ENCODE measurements around the gene ST3GAL2.

Gene ST3GAL2

DNA sequence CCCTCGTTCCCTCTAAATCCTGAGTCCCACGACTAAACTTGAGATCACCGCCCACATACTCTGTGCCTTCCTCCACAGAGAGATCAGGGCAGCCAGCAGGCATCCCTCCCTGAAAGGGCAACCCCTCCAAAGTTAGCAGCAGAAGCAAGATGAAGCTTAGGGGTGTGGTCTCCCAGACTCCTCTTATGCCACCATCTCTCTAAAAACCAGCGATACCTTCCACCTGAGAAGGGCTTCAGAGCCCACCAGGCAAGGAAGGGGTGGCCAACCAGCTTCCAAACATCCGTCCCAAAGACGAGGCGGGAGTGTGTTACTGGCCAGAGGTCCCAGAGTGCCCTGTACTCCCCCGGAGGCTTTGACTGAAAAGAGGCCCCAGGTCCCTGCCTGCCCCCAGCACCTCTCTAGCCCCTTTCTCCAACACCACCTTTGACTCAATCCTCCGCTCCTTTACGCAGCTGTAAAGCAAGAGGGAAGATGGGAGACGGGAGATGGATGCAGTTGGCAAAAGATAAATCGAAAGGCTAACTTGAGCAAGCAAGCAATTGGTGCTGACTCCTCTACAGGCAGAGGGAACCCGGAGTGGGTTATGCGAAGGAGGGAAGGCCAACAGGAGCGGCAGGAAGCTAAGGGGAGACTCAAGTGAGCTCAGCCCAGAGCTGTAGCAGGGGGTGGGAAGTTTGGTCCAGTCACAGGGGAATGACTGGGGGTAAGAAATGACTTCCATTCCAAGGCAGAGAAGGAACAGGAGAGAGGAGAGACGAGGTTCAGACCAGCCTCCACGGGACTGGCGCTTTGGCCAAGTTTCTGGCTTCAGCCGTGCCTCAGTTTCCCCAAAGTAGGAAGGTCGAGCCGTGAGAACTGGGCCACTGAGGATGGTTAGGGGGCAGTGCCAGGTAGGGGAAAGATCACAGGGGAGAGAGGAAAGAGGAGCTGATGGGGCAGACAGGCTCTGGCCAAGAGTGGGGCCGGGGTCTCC is 1.0 kb downstream of the ST3GAL2 start:
- peak; percentile 67 for DNase-seq

DNA sequence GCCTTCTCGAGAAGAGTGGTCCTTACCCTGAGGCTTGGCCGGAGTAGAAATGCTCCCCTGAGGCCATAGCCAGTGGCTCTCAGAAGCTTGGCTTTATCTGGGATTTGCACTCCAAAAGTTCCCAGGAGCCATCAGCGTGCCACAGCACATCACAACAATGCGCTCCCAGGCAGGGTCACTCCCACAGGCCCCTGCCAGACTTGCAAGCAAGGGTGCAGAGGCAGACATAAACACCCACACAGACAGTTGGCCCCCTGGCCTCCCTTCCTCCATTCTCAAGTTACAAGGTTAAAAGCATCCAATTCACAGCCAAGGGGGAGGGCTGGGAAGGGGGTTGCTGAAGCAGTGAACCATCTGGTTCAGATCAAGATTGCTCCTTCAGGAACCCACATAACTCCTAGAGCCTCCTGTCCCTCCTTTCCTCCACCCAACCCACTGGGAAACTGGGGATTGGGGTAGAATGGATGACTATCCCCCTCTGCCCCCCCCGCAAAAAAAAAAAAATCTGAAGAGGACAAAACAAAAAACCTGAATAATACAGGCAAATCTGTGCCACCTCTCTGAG is 1.8 kb downstream of the ST3GAL2 start:
- no peak for DNase-seq

DNA sequence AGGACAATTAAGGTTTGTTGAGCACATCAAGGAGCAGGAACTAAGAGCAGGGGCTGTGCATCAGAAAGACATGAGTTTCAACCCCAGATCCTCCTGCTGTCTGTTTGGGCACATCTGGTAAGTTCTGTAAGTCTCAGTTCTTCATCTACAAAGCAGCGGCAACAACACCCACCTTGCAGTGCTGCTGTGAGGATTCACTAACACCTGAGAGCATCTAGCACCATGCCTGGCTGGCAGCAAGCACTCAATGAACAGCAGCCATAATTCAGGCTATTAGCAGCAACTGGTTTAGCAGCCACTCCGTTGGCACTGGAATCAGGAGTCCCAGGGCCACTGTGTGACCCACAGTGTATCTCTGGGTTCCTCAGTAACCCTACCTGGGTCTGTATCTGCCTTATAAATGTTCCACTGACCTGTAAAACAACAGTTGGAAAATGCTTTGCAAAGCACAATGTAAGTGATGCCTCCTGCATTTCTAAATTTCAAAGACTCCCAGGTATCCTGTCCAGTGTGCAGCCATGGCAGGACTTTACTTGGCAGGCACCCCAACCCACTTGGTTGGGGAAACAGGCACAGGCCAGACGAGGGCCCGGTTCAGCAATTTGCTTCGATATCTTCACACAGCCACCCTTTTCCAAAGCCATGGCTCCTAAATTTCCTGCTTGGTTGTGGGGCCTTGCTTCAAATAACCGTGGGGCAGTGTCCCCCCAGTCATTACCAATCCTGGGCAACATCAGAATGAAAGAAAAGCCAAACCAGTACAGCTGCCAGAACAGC is 4.2 kb downstream of the ST3GAL2 start:
- DNase-seq: no peak

DNA sequence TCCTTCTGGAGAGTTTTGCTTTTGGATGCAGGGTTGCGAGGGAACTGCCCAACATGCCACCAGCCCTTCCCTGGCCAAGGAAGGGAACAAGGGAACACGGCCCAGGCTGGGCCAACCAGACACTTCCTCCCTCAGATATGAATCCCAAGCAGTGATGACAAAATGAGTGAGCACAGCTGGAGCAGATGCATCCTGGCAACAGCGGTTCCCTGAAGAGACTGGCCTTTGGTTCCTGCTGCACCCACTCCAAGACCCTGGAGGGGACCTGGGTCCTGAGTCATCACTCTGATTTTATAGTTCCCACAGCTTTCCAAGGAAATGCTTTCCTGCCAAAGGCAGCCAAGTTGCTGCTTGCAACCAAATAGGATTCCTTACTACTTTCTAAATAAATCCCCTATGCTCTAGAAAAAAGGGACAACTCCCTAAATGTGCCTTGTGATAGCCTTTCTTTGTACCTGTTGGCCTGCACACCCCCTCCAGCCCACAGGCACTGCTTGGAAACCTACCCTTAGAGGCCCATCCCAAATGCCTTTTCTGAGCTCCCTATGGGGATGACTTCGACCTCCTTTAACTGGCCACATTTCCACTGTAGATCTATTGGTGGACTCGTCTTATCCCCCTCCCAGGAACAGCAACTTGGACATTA is 5.3 kb downstream of the ST3GAL2 start:
- DNase-seq: no peak

DNA sequence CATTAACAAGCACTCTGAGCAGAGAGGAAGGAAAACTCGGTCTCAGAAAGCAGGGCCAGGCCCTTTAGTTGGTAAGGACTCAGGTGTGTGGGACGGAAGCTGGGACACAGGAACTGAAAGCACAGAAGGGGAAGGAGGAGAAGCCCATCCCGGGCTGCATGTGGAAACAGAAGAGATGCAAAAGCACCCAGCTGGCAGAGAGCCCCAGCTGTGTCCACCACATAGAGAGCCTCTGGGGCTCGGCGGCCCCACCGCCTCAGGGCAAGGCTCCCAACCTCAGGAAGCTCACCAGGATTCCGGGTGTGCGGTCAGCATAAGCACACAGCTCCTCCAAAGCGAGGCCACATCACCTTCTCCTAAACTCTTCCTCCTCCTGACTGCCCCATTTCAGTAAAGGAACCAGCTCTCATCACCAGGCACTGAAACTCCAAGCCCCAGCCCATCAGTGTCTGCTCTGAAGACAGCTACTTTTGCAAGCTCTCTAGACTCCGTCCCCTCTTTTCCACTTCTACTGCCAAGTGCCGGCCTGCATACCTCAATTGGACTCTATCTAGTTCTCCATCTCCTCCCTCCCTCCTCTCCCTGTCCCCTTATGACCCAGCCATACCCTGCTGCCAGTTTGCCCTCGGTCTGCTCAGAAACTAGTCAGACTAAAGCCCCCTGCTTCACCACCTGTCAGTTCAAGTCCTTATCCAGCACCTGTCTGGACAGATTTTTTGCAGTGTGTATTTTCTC is 6.0 kb downstream of the ST3GAL2 start:
- DNase-seq: no peak

DNA sequence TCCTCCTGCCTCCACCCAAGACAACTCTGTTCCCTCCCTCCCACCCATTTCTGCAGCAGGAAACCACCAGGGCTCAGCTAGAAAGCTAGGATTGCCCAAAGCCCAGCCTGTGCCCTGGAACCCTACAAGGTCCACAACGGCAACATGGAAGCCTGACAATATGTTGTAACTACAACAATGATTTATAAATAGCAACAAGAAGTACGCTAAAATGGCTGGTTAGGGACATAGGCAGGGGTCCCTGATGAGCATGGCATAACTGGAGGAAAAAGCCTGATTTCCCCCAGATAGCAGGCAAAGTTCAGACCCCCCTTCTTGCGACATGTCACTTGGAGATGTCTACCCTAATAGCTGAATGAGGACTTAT is 6.6 kb downstream of the ST3GAL2 start:
- DNase-seq: no peak

DNA sequence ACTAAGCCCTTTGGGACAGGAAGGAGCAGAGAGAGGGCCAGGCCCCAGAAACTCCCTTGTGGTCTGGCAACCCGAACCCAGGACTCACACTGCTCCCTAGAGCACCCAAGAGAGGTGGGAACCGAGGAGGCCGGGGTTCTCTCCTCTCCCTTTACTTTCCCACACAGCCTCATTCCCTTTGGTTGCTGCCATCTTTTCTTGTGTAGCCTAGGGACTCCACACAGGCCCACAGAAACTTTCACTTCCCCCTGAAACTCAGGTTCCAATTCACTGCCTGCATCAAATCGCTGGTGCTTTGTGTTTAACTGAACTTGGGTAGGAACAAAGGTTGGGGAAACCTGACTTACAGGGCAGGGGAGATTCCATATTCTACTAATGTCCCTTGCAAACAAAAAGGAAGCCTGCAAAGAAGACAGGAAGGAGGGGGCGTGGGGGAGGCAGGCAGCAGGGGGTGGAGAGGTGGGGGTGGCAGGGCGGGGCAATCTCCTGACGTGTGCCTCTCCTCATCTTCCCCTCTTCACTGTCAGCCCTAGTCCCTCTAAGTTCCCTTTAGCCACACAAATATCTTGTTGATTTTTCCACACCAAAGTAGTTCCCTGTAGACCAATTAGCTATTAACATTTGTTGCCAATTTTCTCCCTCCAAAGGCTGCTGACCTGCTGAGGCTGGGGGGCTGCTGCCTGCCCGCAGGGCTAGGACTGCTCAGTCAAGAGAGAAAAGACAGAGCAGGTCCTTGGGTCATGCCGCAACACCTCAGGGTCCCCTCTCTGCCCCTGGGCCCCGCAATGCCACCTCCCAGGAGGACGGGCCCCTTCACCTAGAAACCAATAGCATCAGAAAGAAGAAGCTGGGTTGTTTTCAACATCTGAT is 8.0 kb downstream of the ST3GAL2 start:
- DNase-seq: peak; percentile 79

DNA sequence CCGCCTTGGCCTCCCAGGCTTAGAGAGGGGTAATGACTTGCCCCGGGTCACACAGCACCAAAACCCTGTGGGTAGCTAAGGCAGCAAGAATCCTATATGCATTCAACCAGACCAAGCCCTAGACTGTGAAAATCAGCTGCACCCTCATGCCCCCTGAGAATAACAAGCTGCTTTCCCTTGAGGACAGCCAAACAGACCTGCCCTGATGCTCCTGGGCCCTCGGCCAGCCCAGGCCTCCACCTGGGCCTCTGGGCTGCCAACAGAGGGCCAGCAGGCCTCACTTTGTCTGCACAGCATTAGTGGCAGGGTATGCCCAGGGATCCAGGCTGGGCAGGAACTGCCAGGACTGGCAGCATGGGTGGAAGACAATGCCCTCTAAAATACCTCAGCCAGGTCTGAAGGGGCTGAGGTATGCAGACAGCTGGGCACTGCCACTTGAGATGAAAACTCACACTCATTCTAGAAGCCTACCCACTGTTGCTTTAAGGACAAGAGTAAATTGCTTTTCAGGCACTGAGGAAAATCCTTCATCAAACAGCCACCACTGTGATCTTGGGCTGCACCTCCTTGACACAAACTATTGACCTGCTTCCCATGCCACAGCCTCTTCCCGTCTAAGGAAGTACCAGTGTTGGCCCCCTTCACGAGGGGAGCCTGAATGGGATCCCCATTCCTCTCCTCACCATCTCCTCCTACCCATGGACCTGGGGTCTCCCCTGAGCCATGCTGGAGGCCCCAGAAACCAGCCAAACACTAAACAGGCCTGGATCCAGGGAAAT is 8.8 kb downstream of the ST3GAL2 start:
- no peak for DNase-seq

DNA sequence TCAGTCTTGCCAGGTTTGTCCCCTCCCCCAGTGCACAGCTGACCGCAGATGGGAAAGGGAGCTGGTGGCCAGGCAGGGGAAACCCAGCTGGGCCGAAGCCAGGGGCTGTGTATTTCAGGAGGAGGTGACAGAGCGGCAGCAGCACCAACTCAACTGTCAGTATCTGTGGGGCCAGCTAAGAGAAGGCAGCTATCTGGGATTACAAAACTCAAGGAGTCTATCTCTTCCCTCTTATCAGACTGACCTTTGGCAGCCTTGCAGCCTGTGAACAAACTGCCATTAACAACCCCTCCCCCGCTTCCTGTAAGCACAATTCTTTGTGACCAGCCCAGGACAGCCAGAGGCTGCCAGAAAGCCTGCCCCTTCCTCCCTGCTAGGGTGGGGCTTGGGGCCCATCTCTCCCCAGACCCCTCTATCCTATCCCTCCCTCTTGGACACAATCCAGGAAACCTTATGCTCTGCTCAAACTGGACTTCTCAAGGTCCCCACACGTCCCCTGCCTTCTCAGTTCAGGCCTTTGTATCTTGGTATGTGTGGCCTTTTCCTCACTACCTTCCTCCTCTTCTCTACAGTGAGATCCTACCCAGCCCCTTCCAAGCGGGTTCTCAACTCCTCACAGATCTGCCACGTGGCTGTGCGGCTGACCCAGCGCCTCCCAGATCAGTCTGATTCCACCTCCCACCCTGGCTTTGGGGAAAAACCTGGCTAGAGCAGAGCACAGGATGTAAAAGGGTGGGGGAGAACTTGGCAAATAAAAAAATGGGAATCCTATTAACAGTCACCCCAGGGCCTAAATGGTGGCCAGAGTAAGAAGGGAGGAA is 10.5 kb downstream of the ST3GAL2 start:
- peak; percentile 81 for DNase-seq

DNA sequence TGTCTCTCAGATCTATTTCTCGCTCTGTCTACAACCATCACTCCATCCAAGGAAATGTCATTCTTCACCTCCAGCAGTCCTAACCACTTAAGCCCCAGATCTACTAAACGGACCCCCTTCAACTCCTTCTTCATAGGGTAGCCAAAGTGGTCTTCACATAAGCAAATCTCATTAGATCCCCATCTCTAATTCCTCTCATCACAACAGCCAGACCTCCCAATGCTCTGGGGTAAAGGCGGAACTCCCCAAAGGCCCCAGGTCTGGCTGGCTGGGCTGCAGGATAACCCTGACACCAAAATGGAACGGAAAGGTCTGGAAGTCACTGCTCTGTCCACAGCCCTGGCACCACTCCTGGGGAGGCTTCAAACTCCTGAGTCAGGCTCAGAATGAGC is 11.1 kb downstream of the ST3GAL2 start:
- DNase-seq: no peak

DNA sequence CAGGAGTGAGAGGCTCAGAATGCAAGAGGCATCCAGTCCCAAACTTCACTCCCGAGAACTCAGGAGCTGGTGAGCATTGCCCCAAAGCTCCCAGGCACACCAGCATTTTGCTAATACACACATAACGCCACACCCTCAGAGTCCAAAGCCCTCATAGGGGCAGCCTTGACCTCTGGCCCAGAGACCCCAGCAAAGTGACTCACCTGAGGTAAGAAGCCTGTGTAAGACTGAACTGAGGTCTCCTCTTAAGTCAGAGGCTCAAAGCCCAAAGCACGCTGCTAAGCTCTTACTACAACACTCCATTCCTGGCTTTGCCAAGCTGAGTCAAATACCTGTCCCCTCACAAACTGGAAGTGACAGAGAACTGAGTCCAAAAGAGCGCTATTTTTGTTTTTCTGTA is 16.4 kb downstream of the ST3GAL2 start:
- DNase-seq: no peak

DNA sequence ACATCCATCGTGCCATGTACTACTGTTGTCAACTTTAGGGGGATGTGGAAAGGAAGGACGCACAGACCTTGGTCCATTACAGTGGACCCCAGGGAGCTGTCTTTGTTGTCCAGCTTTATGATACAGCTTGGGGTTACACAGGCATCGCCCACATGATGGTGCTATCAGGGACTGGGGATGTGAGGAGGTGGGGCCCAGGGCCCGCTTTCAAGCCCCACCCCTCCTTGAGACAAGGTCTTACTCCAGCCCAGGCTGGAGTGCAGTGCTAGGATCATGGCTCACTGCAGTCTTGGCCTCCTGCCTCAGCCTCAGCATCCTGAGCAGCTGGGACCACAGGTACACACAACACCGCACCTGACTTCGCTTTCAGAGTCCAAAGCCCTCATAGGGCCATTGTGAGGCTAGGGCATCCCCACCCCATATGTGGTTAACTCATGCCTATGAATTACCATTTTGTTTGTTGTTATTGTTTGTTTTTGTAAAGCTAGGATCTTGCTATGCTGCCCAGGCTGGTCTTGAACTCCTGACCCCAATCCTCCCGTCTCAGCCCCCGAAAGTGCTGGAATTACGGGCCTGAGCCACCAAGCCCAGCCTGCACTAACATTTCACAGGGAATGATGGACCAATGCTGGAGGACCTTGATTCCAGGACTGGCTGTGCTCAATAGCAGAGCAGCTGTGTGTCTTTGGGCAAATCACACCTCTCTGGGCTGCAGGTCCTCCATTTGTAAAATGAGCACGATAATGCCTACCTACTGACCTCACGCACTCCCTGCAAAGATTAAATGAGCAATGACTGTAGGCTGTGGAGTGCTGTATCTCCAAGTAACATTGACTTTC is 17.2 kb downstream of the ST3GAL2 start:
- no peak for DNase-seq

DNA sequence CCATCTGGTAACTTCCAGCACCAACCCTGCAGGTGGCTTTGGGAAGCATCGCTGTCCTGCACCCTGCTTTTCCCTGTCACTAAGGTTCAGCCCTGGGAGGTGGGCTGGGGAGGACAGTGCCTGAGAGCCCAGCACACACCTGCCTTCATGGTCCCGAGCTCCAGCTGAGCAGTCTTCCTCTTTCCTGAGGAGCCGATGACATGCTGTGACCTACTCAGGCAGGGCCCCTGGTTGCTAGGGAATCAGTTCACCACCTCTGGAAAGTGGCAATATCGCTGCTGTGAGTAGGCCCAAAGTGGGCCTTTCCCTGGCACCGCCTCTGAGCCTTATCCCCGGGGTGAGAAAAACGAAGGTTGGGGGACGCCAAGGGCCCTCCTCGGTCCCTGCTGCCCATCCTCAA is 17.9 kb downstream of the ST3GAL2 start:
- DNase-seq: no peak

DNA sequence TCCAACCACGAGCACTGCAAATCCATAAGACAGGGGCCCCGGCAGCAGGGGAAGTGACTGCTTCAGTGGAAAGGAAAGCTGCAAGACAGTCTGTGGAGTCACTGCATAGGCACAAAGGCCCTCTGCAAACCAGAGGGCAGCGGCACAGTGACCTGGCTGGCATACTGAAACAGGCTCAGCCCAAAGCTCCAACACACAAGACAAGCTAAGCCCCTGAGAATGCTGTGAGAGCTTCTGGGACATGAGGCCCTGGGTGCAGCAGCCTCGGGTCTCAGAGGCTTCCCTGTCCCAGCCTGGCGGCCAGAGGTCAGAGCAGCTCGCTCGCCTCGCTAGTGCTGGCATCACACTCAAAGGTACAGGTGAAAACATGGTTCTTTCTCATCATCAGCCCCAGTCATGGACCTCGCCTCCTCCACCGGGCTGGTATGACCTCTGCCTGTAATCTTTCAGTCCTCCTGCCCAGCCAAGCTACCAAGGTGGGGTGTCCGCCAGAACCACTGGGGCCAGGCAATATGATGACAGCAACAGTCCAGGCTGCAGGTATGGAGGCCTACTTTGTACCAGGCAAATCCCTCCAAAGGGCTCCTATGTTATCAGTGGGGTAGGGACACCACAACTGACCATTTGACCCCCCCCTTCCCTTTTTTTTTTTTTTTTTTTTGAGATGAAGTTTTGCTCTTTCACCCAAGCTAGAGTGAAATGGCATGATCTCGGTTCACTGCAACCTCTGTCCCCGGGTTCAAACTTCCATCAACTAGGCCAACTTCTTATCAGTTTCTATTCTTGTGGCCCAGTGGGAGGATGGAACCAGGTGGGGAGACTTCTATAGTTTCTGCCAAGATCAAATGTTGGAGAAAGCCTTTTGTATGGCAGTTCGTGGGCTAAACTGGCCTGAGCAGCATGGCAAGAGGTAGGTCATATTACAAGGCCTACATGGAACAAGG is 19.2 kb downstream of the ST3GAL2 start:
- no peak for DNase-seq

DNA sequence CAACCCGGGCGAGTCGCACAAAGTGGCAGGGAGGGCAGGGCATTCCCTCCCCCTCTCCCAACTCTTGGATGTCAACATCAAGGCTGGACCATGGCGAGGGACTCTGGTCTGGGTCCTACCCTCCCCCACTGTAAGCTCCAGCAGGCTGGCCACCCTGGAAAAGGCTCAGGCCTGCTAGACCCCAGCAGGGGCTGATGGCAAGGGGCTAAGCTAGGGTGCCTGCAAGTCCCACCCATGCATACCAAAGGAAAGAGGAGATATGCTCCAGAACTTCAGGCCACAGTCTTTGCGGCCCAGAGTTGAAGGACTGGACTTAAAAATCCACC is 19.9 kb downstream of the ST3GAL2 start:
- no peak for DNase-seq

DNA sequence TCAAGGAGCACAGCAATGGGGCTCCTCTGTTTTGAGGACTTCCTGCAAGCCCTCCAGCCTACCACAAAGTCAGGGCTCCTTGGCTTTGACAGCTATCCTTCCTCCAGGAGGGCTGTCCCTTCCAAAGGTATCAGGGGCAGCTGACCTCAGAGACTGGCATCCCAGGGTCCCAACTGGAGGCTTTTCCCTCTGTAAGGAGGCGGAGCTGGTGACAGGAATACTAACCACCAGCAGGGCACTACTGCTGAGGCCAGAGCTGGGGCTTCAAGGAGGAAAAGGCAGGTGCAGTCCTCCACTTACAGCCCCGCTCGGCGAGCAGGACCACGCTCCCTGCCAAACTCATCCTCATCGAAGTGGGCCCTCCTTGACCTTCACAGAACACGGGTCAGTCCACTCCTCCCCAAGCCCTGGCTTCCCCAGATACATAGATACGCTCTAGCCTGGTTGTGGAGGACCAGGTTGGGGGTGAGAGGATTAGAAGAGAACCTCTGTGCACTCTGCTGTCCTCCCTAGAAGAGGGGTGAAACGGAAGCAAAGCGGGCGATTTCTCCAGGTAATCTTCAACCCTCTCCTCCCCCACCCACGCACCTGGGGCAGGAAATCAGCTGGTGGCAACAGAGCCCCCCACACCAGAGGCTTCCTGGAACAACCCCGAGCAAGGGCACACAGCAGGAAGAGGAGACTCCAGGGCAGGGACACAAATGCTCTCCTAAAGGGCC is 20.5 kb downstream of the ST3GAL2 start:
- DNase-seq: no peak

DNA sequence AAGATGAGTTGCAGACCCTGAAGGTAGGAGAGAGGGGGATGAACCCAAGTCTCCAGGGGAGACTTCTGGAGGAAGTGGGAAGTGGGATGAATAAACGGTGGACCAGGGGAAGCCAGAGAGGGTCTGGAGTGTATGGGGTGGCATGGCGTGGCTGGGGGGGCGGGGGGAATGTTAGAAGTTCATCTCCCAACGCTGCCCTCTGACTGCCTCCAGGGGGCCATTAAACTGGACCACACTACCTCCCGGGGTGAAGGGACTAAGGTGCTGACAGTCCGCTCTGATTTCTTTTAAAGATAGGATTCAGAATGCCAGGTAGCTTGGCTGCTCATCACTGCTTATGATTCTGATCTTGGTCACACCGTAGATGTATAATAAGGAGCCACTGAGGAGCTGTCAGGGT is 21.2 kb downstream of the ST3GAL2 start:
- no peak for DNase-seq

All from activated effector memory CD4-positive, alpha-beta T cell treated with anti-CD3 and anti-CD28 coated beads, Interleukin-2, amount 50 U/mL, for 16 hours (primary cell).